ENCODE data around the gene ATP2B2.

Gene ATP2B2

GRCh38 chr3:10274601-10275000 lies 230.8 kb downstream of the ATP2B2 start:
- DNase-seq (ENCODE audit: low spot score) = no peak

All from AG08395 (cell line).